SK-N-SH (cell line): ENCODE results near the gene TTC23. TPM values are rescaled to one million over a fixed set of nuclear protein-coding genes. Genes with fewer than 3 reads are reported as not detected.

ENCODE experiments used
- CTCF ChIA-PET: fragments of 300-600, 350-600 bp; formaldehyde crosslinking; extraction: SDS; loops from one replicate; lab custom pipeline; 2021; lab: Yijun Ruan, JAX
- POLR2A ChIA-PET: fragments of 350-600 bp; sonication (Branson Sonifier 250); formaldehyde crosslinking; extraction: SDS; loops from one replicate; lab custom pipeline; 2020; ENCODE audit warnings: antibody characterized with exemption, inconsistent platforms; lab: Yijun Ruan, JAX
- DNase-seq: peaks from one replicate; pipeline ENCODE4 v3.0.0; 2012
- H2AFZ ChIP-seq: fragments of 200-600 bp; sonication (generic); 2 replicates; pipeline ENCODE4 v1.8.1; 2016; ENCODE audit warnings: antibody characterized with exemption, mild to moderate bottlenecking, low read depth
- H3F3A ChIP-seq: fragments of 200-600 bp; sonication (generic); replicated peaks from 2 replicates; pipeline ENCODE3; 2016; ENCODE audit warnings: antibody characterized with exemption, mild to moderate bottlenecking; ENCODE audit not compliant: insufficient read depth
- H3K27ac ChIP-seq, 2 experiments: fragments of 200-500 bp in 1 of 2; fragments of 200-600 bp in 1 of 2; sonication (Bioruptor generic) in 1 of 2; sonication (generic), shearing (Covaris generic) in 1 of 2; 2 replicates each; pipeline versions ENCODE4 v1.5.1 to v1.6.1; 2014 to 2016; ENCODE audit warnings: low read depth in 2 of 2, inconsistent platforms in 1 of 2, low read length in 1 of 2, mild to moderate bottlenecking in 1 of 2, mixed read lengths in 1 of 2
- H3K27me3 ChIP-seq: fragments of 200-600 bp; sonication (generic), shearing (Covaris generic); 2 replicates; pipeline ENCODE4 v1.6.1; 2016; ENCODE audit warnings: mixed run types; ENCODE audit not compliant: insufficient read depth
- H3K36me3 ChIP-seq, 2 experiments: fragments of 200-500 bp in 1 of 2; fragments of 200-600 bp in 1 of 2; sonication (Bioruptor generic) in 1 of 2; sonication (generic) in 1 of 2; replicated peaks in 1 of 2; 2 replicates each; pipeline versions ENCODE3 to v1.5.1; 2014 to 2016; ENCODE audit warnings: low read length in 1 of 2, mild to moderate bottlenecking in 1 of 2; ENCODE audit not compliant: insufficient read depth in 2 of 2, control insufficient read depth in 1 of 2
- H3K4me1 ChIP-seq, 2 experiments: fragments of 200-500 bp in 1 of 2; fragments of 200-600 bp in 1 of 2; sonication (Bioruptor generic) in 1 of 2; sonication (generic), shearing (Covaris generic) in 1 of 2; 2 replicates each; pipeline versions ENCODE4 v1.5.1 to v1.6.1; 2014 to 2016; ENCODE audit warnings: low read depth in 1 of 2, low read length in 1 of 2, mixed run types in 1 of 2; ENCODE audit not compliant: insufficient read depth in 2 of 2, control insufficient read depth in 1 of 2
- H3K4me2 ChIP-seq: fragments of 200-600 bp; sonication (generic), shearing (Covaris generic); 2 replicates; pipeline ENCODE4 v1.6.1; 2017; ENCODE audit warnings: mixed run types
- H3K4me3 ChIP-seq, 2 experiments: fragments of 200-500 bp in 1 of 2; fragments of 200-600 bp in 1 of 2; sonication (Bioruptor generic) in 1 of 2; sonication (generic), shearing (Covaris generic) in 1 of 2; 2 replicates each; pipeline versions ENCODE4 v1.5.1 to v1.8.1; 2014 to 2016; ENCODE audit warnings: low read depth in 2 of 2, inconsistent platforms in 1 of 2, low read length in 1 of 2, mild to moderate bottlenecking in 1 of 2, mixed read lengths in 1 of 2, moderate library complexity in 1 of 2
- H3K79me2 ChIP-seq: fragments of 200-600 bp; sonication (generic); 2 replicates; pipeline ENCODE4 v1.8.1; 2017; ENCODE audit warnings: mild to moderate bottlenecking; ENCODE audit not compliant: insufficient read depth
- H3K9ac ChIP-seq: fragments of 200-600 bp; sonication (generic); 2 replicates; pipeline ENCODE4 v1.6.1; 2017; ENCODE audit warnings: mixed run types
- H3K9me2 ChIP-seq: fragments of 200-600 bp; sonication (generic); 2 replicates; pipeline ENCODE4 v1.6.1; 2017; ENCODE audit warnings: mixed run types
- H3K9me3 ChIP-seq: fragments of 200-600 bp; sonication (generic); 2 replicates; pipeline ENCODE4 v1.6.1; 2017; ENCODE audit warnings: mixed run types, mild to moderate bottlenecking, moderate library complexity
- H4K20me1 ChIP-seq: fragments of 200-600 bp; sonication (generic); 2 replicates; pipeline ENCODE4 v1.6.1; 2017; ENCODE audit warnings: mild to moderate bottlenecking, mixed run types; ENCODE audit not compliant: insufficient read depth
- CTCF ChIP-seq: fragments of 200-600 bp; sonication (generic); IDR thresholded peaks from 2 replicates; pipeline ENCODE4 v1.6.1; 2017; ENCODE audit warnings: antibody characterized with exemption, mild to moderate bottlenecking, moderate library complexity
- EZH2phosphoT487 ChIP-seq: fragments of 200-600 bp; sonication (generic); IDR thresholded peaks from 2 replicates; pipeline ENCODE4 v1.6.1; 2017; ENCODE audit warnings: low read depth, mixed run types, mild to moderate bottlenecking, antibody characterized with exemption, moderate library complexity, borderline replicate concordance
- FOXM1 ChIP-seq: IDR thresholded peaks from 2 replicates; pipeline ENCODE4 v1.4.0; 2012; ENCODE audit warnings: low read depth, mild to moderate bottlenecking
- GATA2 ChIP-seq: sonication (generic); formaldehyde crosslinking; IDR thresholded peaks from 2 replicates; pipeline ENCODE4 v1.5.0; 2020; ENCODE audit warnings: mild to moderate bottlenecking, missing genetic modification reagents
- IRF3 ChIP-seq: fragments of 150-350 bp; IDR thresholded peaks from 2 replicates; pipeline ENCODE4 v1.6.1; 2016; ENCODE audit warnings: mild to moderate bottlenecking, low read depth, low read length
- JUND ChIP-seq: IDR thresholded peaks from 2 replicates; pipeline ENCODE4 v1.4.0; 2012
- MAX ChIP-seq: IDR thresholded peaks from 2 replicates; pipeline ENCODE4 v1.4.0; 2012; ENCODE audit warnings: low read depth
- POLR2AphosphoS5 ChIP-seq: IDR thresholded peaks from 2 replicates; pipeline ENCODE4 v1.6.1; 2012; ENCODE audit warnings: low read depth, low read length
- RCOR1 ChIP-seq: fragments of 150-350 bp; IDR thresholded peaks from 2 replicates; pipeline ENCODE4 v1.6.1; 2017; ENCODE audit warnings: antibody characterized with exemption, low read length
- SIN3A ChIP-seq: IDR thresholded peaks from 2 replicates; pipeline ENCODE4 v1.6.1; 2012; ENCODE audit warnings: low read depth, mild to moderate bottlenecking, low read length, moderate library complexity, borderline replicate concordance
- SMC3 ChIP-seq: IDR thresholded peaks from 2 replicates; pipeline ENCODE4 v1.6.1; 2012; ENCODE audit warnings: low read depth, low read length, improper control_type of control experiment
- ZBTB33 ChIP-seq: IDR thresholded peaks from 2 replicates; pipeline ENCODE4 v1.4.0; 2012; ENCODE audit warnings: low read depth, borderline replicate concordance
- WGBS: methylation state at CpG from one replicate; pipeline ENCODE4 v1.1.6; 2017; ENCODE audit warnings: low lambda C conversion rate; 5-methylcytosine and 5-hydroxymethylcytosine counted together
- polyA plus RNA-seq, 3 experiments: library from polyadenylated mRNA; depleted of rRNA; stranded (reverse); fragments of >200 nt; gene quantifications; 2 replicates each; pipeline ENCODE4 v1.2.3, GENCODE V29; 2012
- TF ChIP-seq, protein P1 (sequence below): fragments of 150-350 bp; IDR thresholded peaks from 2 replicates; pipeline ENCODE4 v1.6.1; 2017; ENCODE audit warnings: antibody characterized with exemption, low read length, low read depth, borderline replicate concordance

Gene TTC23
- polyA plus RNA-seq, 1 of the 3 experiments (the other 2 are of a cell fraction): 0.79 TPM

DNA sequence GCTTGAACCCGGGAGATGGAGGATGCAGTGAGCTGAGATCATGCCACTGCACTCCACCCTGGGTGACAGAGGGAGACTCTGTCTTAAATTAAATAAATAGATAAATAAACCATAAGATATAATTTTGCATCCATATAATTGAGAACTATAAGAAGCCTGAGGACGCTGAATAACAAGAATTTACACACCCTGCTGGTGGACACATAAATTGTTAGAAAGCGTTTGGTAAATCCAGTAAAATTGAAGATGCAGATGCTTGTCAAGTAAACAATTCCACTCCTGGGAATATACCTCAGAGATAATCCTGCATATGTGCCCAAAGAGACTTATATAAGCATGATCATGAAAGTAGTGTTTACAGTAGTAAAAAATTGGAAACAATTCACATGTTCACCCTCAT lies 41.7 kb downstream of the TTC23 start:
- Histone ChIP-seq H2AFZ (no peak overlapping the region), H3K4me3 (no peak overlapping the region), H3K4me2 (no peak overlapping the region), H3K9me3 (0 out of 2 replicates have a peak, but pooled peaks cover 5% of the 10 kb centered on the region), H3K4me1 (peaks cover 0 to 6% of the 10 kb centered on the region in 2 experiments; a peak in 1 of 4 replicates), H3K27me3 (no peaks in the 10 kb centered on the region), H3K36me3 (peaks cover 0 to 5% of the 10 kb centered on the region in 2 experiments), H3K9me2 (no peaks in the 10 kb centered on the region), H3K9ac (no peak overlapping the region), H3K79me2 (no peaks in the 10 kb centered on the region), H4K20me1 (no peaks in the 10 kb centered on the region), H3K27ac (no peak overlapping the region), H3F3A (peaks cover 12% of the 10 kb centered on the region)
- ChIA-PET POLR2A (no interaction called here), CTCF (interaction anchor here (0.7 to 5.3 kb wide), 7 partner anchors 8 to 131 kb away, joined by 3 to 63 read pairs (median 6); partner anchors contain the start of gene SYNM)
- no peak for DNase-seq
- WGBS: 89% methylated on average over 3 of the region's 3 CpGs
- no peak for TF ChIP-seq JUND
- TF ChIP-seq ZBTB33: no peak
- no peak for TF ChIP-seq EZH2phosphoT487
- no peak for TF ChIP-seq MAX

- no peaks in the 10 kb centered on the region for H3F3A ChIP-seq
- H3K4me3 ChIP-seq: no peak overlapping the region
- no peak for DNase-seq
- H3K9me3 ChIP-seq: 0 out of 2 replicates have a peak, but pooled peaks cover 5% of the 10 kb centered on the region
- H3K27me3 ChIP-seq: no peaks in the 10 kb centered on the region
- no peaks in the 10 kb centered on the region for H3K4me1 ChIP-seq
- peaks cover 0 to 5% of the 10 kb centered on the region in 2 experiments for H3K36me3 ChIP-seq
- no peak overlapping the region for H3K27ac ChIP-seq
- H3K9ac ChIP-seq: no peak overlapping the region
- H3K9me2 ChIP-seq: no peaks in the 10 kb centered on the region
- H3K4me2 ChIP-seq: no peak overlapping the region
- TF ChIP-seq FOXM1: no peak
- TF ChIP-seq, all 33 proteins: peak for 0
- 62% methylated on average over 2 of the region's 2 CpGs for WGBS
- H2AFZ ChIP-seq: no peak overlapping the region
- ChIA-PET POLR2A (no interaction called here), CTCF (interaction anchor here (1.9 to 3.8 kb wide), 3 partner anchors 11 to 102 kb away, joined by 8 to 17 read pairs (median 10); partner anchors contain the start of gene SYNM)
- no peaks in the 10 kb centered on the region for H4K20me1 ChIP-seq
- no peaks in the 10 kb centered on the region for H3K79me2 ChIP-seq
Measured at GRCh38 chr15:99202176-99202552, 47.2 kb downstream of the TTC23 start.

- Histone ChIP-seq H3K27ac (no peak overlapping the region), H3K4me3 (no peak overlapping the region), H3K4me1 (no peaks in the 10 kb centered on the region), H3K79me2 (no peaks in the 10 kb centered on the region), H3K9me2 (no peaks in the 10 kb centered on the region), H3K9me3 (0 out of 2 replicates have a peak, but pooled peaks cover 5% of the 10 kb centered on the region), H3F3A (no peaks in the 10 kb centered on the region), H3K27me3 (no peaks in the 10 kb centered on the region), H2AFZ (no peak overlapping the region), H3K4me2 (no peak overlapping the region), H3K9ac (no peak overlapping the region), H3K36me3 (peaks cover 0 to 5% of the 10 kb centered on the region in 2 experiments), H4K20me1 (no peaks in the 10 kb centered on the region)
- no peak for DNase-seq
- POLR2A ChIA-PET: no interaction called here
- WGBS: 79% methylated on average over 6 of the region's 6 CpGs
- CTCF ChIA-PET: interaction anchor here (0.7 to 3.8 kb wide), 4 partner anchors 12 to 102 kb away, joined by 3 to 17 read pairs (median 9); partner anchors contain the start of gene SYNM
- TF ChIP-seq JUND (no peak), EZH2phosphoT487 (no peak), IRF3 (no peak), POLR2AphosphoS5 (no peak), SIN3A (no peak), RCOR1 (no peak), SMC3 (no peak), GATA2 (no peak), CTCF (no peak)
- TF ChIP-seq, protein P1, sequence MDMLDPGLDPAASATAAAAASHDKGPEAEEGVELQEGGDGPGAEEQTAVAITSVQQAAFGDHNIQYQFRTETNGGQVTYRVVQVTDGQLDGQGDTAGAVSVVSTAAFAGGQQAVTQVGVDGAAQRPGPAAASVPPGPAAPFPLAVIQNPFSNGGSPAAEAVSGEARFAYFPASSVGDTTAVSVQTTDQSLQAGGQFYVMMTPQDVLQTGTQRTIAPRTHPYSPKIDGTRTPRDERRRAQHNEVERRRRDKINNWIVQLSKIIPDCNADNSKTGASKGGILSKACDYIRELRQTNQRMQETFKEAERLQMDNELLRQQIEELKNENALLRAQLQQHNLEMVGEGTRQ: no peak
Measured at GRCh38 chr15:99201408-99202175, 47.8 kb downstream of the TTC23 start.
